Activated CD4-positive, alpha-beta T cell treated with anti-CD3 and anti-CD28 coated beads, Interleukin-2, amount 10 ng/mL, durations not matched to agents 7 days and 5 days (primary cell): Measurements from ENCODE around the gene CHAF1A. TPM values are rescaled to one million over a fixed set of nuclear protein-coding genes. Genes with fewer than 3 reads are reported as not detected.
A peak's percentile ranks its signal among the peaks of the same experiment; 100 is the strongest.

Experiments
- CTCF ChIA-PET: fragments of 350-600 bp; sonication (Branson Sonifier 250); formaldehyde crosslinking; loops from one replicate; lab custom pipeline; 2021; ENCODE audit warnings: antibody characterized with exemption; lab: Charles Lee
- POLR2A ChIA-PET: fragments of 350-600 bp; sonication (Branson Sonifier 250); formaldehyde crosslinking; loops from one replicate; lab custom pipeline; 2021; ENCODE audit warnings: antibody characterized with exemption; lab: Charles Lee
- DNase-seq: peaks from one replicate; pipeline ENCODE4 v3.0.0-alpha.2; 2020
- H3K27ac Mint-ChIP-seq: one replicate; pipeline ENCODE4 v1.8.0; 2021; ENCODE audit warnings: mild to moderate bottlenecking, moderate library complexity, mixed read lengths
- H3K27me3 Mint-ChIP-seq: one replicate; pipeline ENCODE4 v1.8.0; 2021; ENCODE audit warnings: mixed read lengths
- H3K36me3 Mint-ChIP-seq: one replicate; pipeline ENCODE4 v1.8.0; 2021; ENCODE audit warnings: low read depth, mixed read lengths
- H3K4me1 Mint-ChIP-seq: one replicate; pipeline ENCODE4 v1.8.0; 2021; ENCODE audit warnings: mixed read lengths
- H3K4me3 Mint-ChIP-seq: one replicate; pipeline ENCODE4 v1.8.0; 2021; ENCODE audit warnings: mild to moderate bottlenecking, moderate library complexity, mixed read lengths
- H3K9me3 Mint-ChIP-seq: one replicate; pipeline ENCODE4 v1.8.0; 2021; ENCODE audit warnings: mixed read lengths
- total RNA-seq, 2 experiments: library from RNA; stranded (reverse); gene quantifications; one replicate each; pipeline ENCODE4 v1.2.3, GENCODE V29; 2021

The CHAF1A gene
- total RNA-seq, 2 experiments from 2014 or later, result 77.1 to 83.7 TPM

GRCh38 chr19:4403005-4403761 is 743 bp downstream of the CHAF1A start:
- Mint-ChIP-seq H3K4me1 (peaks cover 58% of the 10 kb centered on the region), H3K4me3 (peak overlapping the region; percentile 96), H3K9me3 (no peaks in the 10 kb centered on the region), H3K27me3 (no peaks in the 10 kb centered on the region), H3K27ac (peak overlapping the region; percentile 95), H3K36me3 (peaks cover 35% of the 10 kb centered on the region)
- ChIA-PET POLR2A (no interaction called here), CTCF (interaction anchor here (1.0 to 3.3 kb wide), 2 partner anchors 10 to 33 kb away, joined by 3 to 52 read pairs; no protein-coding TSS in a partner anchor)
- peak; percentile 28 for DNase-seq

GRCh38 chr19:4405977-4406376 is 3.5 kb downstream of the CHAF1A start:
- H3K36me3 Mint-ChIP-seq, result peaks cover 33% of the 10 kb centered on the region
- H3K27ac Mint-ChIP-seq, result no peak overlapping the region
- no peak for DNase-seq
- ChIA-PET POLR2A (no interaction called here), CTCF (no interaction called here)
- no peaks in the 10 kb centered on the region for H3K9me3 Mint-ChIP-seq
- no peak overlapping the region for H3K4me3 Mint-ChIP-seq
- peaks cover 40% of the 10 kb centered on the region for H3K4me1 Mint-ChIP-seq
- no peaks in the 10 kb centered on the region for H3K27me3 Mint-ChIP-seq

DNA sequence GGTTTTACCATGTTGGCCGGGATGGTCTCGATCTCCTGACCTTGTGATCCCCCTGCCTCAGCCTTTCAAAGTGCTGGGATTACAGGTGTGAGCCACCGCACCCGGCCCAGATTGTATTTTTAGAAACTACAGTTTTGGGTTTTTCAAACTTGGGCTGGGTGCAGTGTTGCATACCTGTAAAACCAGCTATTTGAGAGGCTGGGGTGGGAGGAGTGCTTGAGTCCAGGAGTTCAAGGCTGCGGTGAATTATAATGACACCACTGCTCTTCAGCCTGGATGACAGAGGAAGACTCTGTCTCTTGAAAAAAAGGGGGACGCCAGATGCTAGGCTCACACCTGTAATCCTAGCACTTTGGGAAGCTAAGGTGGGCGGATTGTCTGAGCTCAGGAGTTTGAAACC is 4.2 kb downstream of the CHAF1A start:
- no peak for DNase-seq
- CTCF ChIA-PET, result no interaction called here
- no peaks in the 10 kb centered on the region for H3K9me3 Mint-ChIP-seq
- peak overlapping the region; percentile 46 for H3K27ac Mint-ChIP-seq
- POLR2A ChIA-PET, result no interaction called here
- H3K4me1 Mint-ChIP-seq, result peaks cover 34% of the 10 kb centered on the region
- H3K27me3 Mint-ChIP-seq, result no peaks in the 10 kb centered on the region
- H3K4me3 Mint-ChIP-seq, result no peak overlapping the region
- H3K36me3 Mint-ChIP-seq, result peaks cover 33% of the 10 kb centered on the region

DNA sequence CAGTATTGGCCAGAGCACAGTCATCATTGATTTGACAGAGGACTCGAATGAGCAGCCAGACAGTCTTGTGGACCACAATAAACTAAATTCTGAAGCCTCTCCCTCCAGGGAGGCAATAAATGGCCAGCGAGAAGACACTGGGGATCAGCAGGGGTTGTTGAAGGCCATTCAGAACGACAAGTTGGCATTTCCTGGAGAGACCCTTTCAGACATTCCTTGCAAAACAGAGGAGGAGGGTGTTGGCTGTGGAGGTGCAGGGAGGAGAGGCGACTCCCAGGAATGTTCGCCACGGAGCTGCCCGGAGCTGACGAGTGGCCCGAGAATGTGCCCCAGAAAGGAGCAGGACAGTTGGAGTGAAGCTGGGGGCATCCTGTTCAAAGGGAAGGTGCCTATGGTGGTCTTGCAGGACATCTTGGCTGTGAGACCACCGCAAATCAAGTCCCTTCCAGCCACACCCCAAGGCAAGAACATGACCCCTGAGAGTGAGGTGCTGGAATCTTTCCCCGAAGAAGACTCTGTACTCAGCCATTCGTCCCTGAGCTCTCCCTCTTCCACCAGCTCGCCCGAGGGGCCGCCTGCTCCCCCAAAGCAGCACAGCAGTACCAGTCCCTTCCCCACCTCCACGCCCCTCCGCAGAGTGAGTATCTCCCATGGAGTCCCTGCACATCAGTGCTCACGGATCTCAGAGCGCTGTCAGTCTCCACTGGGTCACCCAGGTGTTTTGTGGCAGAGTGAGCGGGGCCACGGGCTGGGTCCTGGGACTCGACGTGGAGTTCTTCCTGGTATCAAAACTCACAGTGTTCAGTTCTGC is 6.9 kb downstream of the CHAF1A start:
- ChIA-PET POLR2A (no interaction called here), CTCF (interaction anchor here (9.5 kb wide), 1 partner anchor 8 kb away, joined by 52 read pairs; the partner anchor contains the start of genes CHAF1A and SH3GL1)
- DNase-seq, result no peak
- Mint-ChIP-seq H3K36me3 (peaks cover 41% of the 10 kb centered on the region), H3K27ac (no peak overlapping the region), H3K4me1 (peaks cover 16% of the 10 kb centered on the region), H3K4me3 (no peak overlapping the region), H3K27me3 (no peaks in the 10 kb centered on the region), H3K9me3 (no peaks in the 10 kb centered on the region)

- no peaks in the 10 kb centered on the region for H3K27me3 Mint-ChIP-seq
- peak overlapping the region; percentile 19 for H3K27ac Mint-ChIP-seq
- H3K9me3 Mint-ChIP-seq, result no peaks in the 10 kb centered on the region
- CTCF ChIA-PET, result interaction anchor here (0.7 to 9.5 kb wide), 5 partner anchors 9 to 49 kb away, joined by 3 to 52 read pairs (median 3); partner anchors contain the start of genes CHAF1A and SH3GL1
- H3K4me3 Mint-ChIP-seq, result no peak overlapping the region
- DNase-seq, result no peak
- POLR2A ChIA-PET, result no interaction called here
- H3K4me1 Mint-ChIP-seq, result no peaks in the 10 kb centered on the region
- H3K36me3 Mint-ChIP-seq, result peaks cover 38% of the 10 kb centered on the region
Observed at GRCh38 chr19:4413588-4413987, 11.1 kb downstream of the CHAF1A start.

- Mint-ChIP-seq H3K4me1 (no peaks in the 10 kb centered on the region), H3K4me3 (no peak overlapping the region), H3K36me3 (peaks cover 31% of the 10 kb centered on the region), H3K9me3 (no peaks in the 10 kb centered on the region), H3K27ac (no peak overlapping the region), H3K27me3 (no peaks in the 10 kb centered on the region)
- CTCF ChIA-PET, result interaction anchor here (0.7 to 9.5 kb wide), 5 partner anchors 10 to 50 kb away, joined by 3 to 52 read pairs (median 3); partner anchors contain the start of genes CHAF1A and SH3GL1
- no peak for DNase-seq
- POLR2A ChIA-PET, result no interaction called here
Observed at GRCh38 chr19:4414144-4414799, 11.8 kb downstream of the CHAF1A start.

DNA sequence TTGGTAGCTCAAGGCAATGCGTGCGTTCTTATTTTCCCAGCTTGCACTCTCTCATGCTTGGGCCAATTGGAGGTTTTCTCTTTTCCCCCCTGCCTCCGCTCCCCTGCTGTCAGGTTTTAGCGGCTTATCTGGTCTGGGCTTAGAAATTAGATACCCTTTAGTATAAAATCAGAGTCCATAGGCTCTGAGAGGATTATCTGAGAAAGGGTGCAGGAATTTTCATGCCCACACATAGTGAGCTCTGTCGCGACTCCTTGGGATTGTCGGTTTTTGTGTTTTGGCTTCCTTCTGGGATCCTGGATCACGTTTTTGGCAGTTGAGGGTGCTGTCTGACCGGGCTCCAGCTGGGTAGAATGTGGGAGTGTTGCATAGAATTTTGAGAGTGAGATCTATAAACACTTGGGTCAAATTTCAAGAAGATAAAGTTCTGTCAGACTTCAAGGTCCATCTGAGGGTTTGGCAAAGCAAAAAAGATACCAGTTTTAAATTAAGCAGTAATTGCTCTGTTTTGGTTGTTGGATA is 12.4 kb downstream of the CHAF1A start:
- no peaks in the 10 kb centered on the region for H3K27me3 Mint-ChIP-seq
- no peaks in the 10 kb centered on the region for H3K9me3 Mint-ChIP-seq
- ChIA-PET CTCF (interaction anchor here (1.0 to 9.5 kb wide), 3 partner anchors 13 to 50 kb away, joined by 3 to 52 read pairs (median 4); partner anchors contain the start of genes CHAF1A and SH3GL1), POLR2A (interaction anchor here (0.9 kb wide), 1 partner anchor 72 kb away, joined by 4 read pairs; no protein-coding TSS in a partner anchor)
- H3K4me3 Mint-ChIP-seq, result no peak overlapping the region
- peaks cover 29% of the 10 kb centered on the region for H3K36me3 Mint-ChIP-seq
- no peak for DNase-seq
- H3K4me1 Mint-ChIP-seq, result no peaks in the 10 kb centered on the region
- no peak overlapping the region for H3K27ac Mint-ChIP-seq

GRCh38 chr19:4415352-4415751 is 12.9 kb downstream of the CHAF1A start:
- ChIA-PET POLR2A (interaction anchor here (0.9 kb wide), 1 partner anchor 73 kb away, joined by 4 read pairs; no protein-coding TSS in a partner anchor), CTCF (interaction anchor here (1.6 to 9.5 kb wide), 2 partner anchors 14 to 40 kb away, joined by 3 to 52 read pairs; partner anchors contain the start of genes CHAF1A and SH3GL1)
- Mint-ChIP-seq H3K36me3 (peaks cover 31% of the 10 kb centered on the region), H3K4me1 (no peaks in the 10 kb centered on the region), H3K9me3 (no peaks in the 10 kb centered on the region), H3K4me3 (no peak overlapping the region), H3K27ac (no peak overlapping the region), H3K27me3 (no peaks in the 10 kb centered on the region)
- DNase-seq, result no peak

DNA sequence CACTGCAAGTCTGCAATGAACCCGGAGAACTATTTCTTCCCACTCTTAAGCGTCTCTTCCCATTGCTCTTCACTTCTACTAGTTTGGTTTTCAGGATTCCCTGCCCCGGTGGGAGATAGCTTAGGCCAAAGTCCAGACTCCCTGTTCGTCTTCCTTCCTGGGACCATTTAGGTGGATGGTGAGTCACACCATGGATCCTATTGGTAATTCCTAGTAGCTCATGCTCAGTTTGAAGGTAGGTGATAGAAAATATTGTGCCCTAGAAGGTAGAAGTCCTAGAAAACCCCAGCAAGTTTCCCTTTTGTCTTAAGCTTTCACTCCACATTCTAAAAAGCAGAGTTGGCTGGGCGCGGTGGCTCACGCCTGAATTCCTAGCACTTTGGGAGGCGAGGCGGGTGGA is 13.8 kb downstream of the CHAF1A start:
- POLR2A ChIA-PET, result no interaction called here
- Mint-ChIP-seq H3K4me1 (no peaks in the 10 kb centered on the region), H3K36me3 (peaks cover 31% of the 10 kb centered on the region), H3K4me3 (no peak overlapping the region), H3K9me3 (no peaks in the 10 kb centered on the region), H3K27me3 (no peaks in the 10 kb centered on the region), H3K27ac (peak overlapping the region; percentile 32)
- DNase-seq, result no peak
- CTCF ChIA-PET, result interaction anchor here (1.7 to 9.5 kb wide), 2 partner anchors 13 to 15 kb away, joined by 5 to 52 read pairs; partner anchors contain the start of genes CHAF1A and SH3GL1

- H3K27ac Mint-ChIP-seq, result peak overlapping the region; percentile 17
- no peaks in the 10 kb centered on the region for H3K27me3 Mint-ChIP-seq
- no peak for DNase-seq
- H3K36me3 Mint-ChIP-seq, result peaks cover 34% of the 10 kb centered on the region
- ChIA-PET POLR2A (no interaction called here), CTCF (no interaction called here)
- no peak overlapping the region for H3K4me3 Mint-ChIP-seq
- no peaks in the 10 kb centered on the region for H3K9me3 Mint-ChIP-seq
- peaks cover 11% of the 10 kb centered on the region for H3K4me1 Mint-ChIP-seq
Observed at GRCh38 chr19:4423416-4424126, 21.1 kb downstream of the CHAF1A start.

- H3K27me3 Mint-ChIP-seq, result no peaks in the 10 kb centered on the region
- H3K9me3 Mint-ChIP-seq, result no peaks in the 10 kb centered on the region
- POLR2A ChIA-PET, result no interaction called here
- peak overlapping the region; percentile 14 for H3K27ac Mint-ChIP-seq
- peaks cover 45% of the 10 kb centered on the region for H3K36me3 Mint-ChIP-seq
- H3K4me1 Mint-ChIP-seq, result peaks cover 11% of the 10 kb centered on the region
- DNase-seq, result no peak
- H3K4me3 Mint-ChIP-seq, result no peak overlapping the region
- CTCF ChIA-PET, result no interaction called here
Observed at GRCh38 chr19:4425537-4425936, 23.1 kb downstream of the CHAF1A start.
